Hepatic stellate cell (primary cell): Measurements from ENCODE around the gene KAZN.
"Not testable (repeated sequence)": the region's sequence is repeated elsewhere in the genome, so short reads cannot be mapped to it uniquely, and the experiment has no call there.

ENCODE experiments used
- DNase-seq: peaks from one replicate; pipeline ENCODE4 v3.0.0; 2011; ENCODE audit warnings: low spot score

The KAZN gene

DNA sequence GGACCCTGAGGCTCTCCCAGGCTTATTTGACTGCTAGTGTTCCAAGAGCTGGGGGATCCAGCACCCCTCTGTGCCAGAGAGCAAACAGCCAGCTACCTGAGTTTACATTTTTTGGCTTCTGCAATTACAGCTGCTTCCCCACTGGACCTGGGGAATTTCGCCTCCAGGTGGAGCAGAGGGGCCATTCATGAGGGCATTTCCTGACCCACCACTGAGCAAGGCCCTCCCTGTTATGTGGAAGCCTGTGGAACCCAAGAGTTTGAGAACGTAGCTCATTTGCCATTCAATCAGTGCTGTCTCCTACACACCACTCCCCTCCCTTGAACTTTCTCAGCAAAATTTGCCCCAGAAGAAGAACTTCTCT lies 512.4 kb downstream of the KAZN start:
- DNase-seq = no peak

DNA sequence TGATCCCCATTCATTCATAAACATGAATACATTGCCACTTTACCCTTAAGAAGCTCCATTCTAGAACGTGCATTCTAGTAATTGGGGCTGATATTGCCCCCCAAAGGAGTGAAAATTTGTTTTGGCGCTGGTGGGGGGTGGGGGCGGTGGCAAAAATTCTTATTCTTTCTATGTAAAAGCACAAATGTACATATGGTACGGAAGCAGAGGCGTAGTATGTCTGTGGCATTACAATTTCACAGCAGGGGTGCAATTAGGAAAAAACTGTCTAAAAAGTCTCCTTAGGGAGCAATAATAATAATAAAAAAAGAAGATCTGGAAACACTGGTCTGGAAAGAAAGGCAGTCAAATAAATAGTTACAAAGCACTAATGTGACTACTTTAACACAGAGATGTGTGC lies 514.7 kb downstream of the KAZN start:
- DNase-seq = no peak

DNA sequence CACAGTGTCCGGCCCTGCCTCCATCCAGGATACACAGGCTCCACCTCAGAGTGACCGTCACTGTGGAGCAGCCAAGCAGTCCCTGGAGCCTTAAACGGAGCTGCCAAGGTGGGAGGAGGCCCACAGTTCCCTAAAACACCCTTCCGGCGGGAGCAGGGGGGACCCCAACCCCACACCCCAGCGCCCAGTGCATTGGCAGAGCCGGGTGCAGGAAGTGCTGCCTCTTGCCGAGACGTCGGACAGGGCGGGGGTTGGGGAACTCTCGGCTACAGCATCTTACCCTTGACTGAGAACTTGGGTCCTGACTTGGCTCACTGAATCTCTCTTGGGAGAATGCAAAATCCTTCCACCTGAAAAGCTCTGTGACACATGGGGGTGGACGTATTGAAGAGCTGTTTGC lies 516.4 kb downstream of the KAZN start:
- DNase-seq = no peak

DNA sequence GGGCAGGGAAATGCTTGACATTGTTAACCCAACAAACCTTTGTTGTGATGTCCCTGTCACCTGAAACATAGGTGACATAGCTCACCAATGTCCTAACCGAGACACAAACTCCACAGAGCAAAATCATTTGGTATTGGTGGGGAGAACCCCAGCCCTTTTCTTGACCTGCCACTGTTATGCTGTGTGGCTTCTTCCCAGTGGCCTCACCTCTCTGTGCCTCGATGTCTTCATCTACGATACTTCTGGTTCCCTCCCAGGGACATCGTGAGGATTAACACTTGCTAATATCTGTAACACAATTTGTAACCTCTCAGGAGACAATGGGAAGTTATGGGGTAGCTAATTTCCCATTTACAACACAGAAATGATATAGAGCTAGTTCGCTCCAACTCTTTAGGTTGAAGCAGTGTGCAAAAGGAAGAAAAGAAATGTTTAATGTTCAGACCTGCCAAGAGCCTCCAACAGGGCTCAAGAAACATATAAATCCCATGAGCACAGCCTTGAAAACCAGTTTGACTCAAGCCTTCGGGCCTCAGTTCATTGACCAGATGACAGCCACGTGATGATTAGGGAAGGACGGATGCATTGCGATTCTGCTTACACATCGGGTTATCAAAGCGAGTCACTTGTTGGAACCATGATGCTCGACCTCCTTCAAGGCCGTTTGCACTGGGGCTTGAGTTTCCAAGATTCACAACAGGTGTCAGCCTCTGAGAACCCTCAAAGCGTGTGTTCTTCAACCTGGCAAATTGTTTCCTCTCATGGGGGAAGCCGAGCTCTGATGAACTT lies 517.3 kb downstream of the KAZN start:
- no peak for DNase-seq

DNA sequence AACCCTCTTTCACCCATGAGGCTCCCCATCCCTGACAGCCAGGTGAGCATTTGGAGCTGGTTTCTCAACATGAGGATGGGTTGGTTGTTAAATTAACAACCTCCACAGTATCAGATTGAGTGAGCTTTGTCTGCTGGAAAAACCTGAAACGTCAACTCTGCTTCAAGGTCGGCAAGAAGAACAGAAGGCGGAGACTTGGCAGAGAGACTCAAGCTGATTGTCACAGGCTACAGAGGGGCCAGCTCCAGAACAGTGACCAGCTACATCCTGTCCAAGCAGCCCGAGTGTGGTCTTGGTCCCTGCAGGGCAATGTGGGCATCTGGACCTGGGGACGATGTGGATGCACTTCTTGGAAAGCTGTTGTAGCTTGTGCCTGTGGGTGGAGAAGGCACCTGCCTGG lies 518.5 kb downstream of the KAZN start:
- DNase-seq = no peak

DNA sequence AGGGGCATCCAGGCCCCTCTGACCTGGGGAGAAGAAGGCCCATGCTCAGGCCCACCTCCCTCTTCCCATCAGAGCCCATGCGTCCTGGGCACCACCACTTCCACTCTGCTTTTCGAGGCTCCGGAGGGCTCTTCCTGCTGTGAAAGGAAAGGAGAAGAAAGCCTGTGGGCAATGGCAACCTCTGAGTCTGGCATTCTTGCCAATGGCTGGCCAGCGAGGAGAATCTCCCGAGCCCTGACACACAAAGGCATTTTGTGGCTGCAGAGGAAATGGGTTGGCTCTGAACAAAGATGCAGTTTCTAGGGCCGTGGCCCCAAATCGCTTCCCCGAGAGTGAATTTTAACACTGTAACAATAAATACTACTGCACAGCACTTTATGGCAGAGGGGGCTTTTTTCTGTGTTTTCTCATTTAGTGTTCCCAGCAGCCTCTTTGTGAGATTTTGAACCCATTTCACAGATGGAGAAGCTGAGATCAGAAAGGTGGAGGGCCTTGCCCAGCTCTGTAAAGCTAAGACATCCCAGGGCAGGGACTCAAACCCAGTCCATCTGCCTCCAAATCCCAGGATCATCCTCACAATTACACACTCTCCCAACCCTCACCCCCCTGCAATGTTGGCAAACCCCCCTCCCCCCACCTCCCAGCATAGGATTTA lies 519.3 kb downstream of the KAZN start:
- no peak for DNase-seq

DNA sequence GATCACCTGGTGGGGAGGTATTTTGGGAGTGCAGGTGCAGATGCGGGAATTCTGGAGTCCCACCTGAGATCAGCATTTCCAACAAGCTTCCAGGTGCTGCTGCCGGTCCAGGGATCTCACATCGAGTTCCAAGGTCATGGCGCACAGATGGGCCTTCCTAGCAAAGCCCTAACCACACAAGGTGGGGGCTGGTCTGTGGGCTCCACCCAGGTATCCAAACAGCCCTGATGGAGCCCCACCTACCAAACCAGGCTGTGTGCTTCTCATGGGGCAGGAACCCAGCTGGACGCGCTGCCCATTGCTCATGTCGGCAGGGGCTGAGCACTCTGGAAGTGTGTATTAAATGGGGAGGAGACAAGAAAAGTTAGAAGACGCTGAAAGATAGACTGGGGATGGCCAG lies 520.1 kb downstream of the KAZN start:
- DNase-seq = no peak

DNA sequence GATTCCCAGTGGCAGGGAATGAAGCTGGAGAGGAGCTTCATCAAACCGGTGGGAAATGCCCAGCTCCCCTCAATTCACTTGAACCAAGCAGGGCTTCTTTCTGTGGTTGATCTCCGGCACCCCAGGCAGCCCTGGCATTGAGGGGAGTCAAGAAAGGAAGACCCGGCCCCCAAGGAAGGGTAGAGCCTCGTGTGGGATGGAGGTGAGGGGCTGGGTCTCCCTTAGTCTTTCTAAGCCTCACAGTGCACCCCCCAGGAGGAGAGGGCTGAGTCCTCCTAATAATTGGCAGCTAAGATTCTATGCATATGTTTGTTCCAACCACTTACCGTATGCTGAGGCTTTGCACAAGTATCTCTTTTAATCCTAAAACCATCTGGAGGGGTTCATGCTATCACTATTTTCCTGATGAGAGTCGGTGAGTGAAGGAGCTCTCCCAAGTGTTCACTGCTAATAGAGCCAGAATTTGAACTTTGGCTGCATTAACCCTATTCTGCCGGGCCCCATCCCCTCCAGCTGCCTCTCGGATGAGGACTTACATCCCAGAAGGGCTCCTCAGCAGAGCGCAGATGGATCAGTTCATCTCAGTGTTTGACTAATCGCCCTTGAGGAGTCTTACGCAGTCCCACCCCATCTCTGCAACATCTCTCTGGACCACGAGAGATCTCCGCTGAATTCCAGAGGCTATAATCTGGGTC lies 521.9 kb downstream of the KAZN start:
- DNase-seq = no peak

DNA sequence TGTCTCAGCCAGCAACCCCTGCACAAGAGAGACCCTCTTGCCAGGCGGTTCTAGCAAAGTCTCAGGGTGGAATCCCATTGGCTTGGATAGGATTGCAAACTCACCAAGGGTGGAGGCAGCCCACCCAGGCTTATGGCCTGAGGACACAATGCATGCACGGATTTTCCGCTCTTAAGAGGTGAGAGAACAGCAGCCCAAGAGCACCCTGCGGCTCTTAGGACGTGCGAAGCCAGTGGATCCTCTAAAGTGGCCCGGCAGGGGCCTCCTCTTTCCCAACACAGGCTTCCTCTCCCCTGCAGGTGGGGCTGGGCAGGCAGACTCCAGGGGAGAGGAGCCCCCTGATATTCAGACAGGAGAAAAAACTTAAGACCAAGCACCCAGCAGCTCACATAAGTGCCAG lies 523.8 kb downstream of the KAZN start:
- DNase-seq = no peak

DNA sequence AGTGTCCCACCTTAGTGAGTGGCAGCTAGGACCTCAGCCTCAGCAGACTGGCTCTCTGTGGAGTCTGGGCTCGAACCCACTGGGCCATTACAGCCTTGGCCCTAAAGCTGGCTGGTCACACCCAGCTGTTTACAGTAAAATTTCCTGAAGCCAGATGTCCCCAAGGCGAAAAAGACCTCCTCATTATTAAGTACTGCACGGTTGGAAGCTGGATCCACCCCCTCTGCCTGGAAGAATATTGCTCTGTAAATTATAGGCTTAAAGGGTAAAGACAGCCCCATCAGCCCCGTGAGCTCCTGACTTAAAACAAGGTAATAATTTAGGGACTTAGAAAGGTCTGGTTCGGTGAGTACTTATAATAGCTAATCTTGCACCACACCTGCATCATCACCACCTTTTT lies 524.8 kb downstream of the KAZN start:
- no peak for DNase-seq

DNA sequence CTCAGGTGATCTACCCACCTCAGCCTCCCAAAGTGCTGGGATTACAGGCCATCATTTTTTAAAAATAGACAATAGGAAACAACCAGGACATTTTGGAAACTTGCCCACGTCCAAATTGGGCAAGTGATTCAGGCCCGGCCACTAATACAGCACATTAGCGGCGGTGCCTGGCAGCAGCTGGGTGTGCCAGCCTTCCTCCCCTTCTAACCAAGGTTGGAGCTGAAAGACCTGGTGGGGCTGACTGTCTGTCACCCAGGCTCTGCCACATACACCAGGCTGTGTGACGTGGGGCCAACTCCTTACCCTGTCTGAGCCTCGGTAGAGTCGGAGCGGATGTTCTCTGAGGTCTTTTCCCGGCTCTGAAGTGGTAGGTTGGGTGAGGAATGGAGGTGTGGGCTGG lies 525.4 kb downstream of the KAZN start:
- DNase-seq = no peak

DNA sequence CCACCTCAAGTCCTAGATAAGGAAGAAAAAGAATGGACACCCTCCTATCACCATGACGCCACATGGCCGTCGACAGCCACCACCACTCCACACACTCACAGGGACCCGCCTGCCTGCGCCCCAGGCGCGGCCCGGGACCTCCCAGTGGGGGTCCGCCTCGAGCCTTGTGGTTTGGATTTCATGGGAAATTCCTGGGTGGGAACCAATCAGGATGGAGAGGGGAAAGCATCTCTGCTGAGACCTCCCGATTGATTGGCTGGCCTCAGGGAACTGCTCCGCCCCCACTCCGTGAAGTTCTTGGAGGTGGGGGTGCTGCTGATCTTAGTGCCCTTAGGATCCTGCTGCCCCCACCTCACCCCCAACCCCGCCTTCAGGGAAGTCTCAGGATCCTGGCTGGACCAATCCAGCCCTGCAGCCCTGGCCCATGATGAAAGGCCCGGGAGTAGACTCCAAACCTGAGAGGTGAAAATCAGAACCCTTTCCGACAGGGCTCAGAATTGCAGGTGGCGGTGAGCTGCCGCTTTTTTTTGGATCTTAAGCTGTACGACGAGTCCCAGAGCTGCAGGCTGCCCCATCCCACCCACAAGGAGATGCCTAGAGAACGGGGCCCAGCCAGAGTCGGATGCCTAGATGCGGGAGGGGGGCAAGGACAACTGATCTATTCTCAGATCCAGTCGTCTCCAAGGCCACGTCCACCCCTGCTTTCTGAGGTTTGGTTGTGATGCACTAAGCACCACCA lies 526.0 kb downstream of the KAZN start:
- DNase-seq = no peak

DNA sequence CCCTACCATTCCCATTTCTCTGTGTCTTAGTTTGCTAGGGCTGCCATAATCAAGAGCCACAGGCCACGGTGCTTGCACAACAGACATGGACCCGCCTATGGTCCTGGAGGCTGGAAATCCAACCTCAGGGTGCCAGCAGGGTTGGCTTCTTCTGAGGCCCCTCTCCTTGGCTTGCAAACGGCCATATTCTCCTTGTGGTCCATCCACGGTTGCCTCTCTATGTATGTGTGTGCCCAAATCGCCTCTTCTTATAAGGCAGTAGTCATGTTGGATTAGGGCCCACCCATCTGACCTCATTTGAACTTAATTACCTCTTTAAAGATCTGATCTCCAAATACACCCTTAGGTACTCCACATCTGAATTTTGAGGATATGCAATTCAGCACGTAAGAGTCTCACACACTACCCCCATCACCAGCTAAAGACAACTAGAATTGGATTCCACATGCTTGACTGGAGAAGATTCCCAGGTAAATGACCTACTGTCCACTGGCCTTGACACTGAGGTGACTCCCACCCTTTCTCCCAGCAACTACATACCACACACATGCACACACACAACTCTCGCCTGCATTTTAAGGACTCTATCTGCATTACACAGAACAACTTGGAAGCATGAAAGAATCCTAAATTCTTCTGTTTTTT lies 526.7 kb downstream of the KAZN start:
- no peak for DNase-seq

DNA sequence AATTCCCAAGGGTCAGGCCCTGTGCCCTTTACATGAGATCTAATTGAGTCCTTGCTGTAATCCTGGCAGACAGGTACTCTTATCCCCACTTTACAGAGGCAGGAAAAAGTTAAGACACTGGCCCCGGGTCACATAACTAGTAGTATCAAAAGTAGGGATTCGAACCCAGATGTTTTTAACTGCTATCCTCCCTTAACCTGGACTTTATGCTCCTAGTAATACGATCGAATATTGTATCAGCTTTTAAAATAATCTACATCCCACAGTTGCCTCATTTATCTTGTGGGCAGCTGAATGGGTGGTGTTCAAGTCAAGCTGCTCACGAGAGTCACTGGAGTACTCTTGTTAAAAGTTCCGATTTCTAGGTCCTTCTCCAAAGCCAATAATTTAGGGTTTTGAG lies 529.6 kb downstream of the KAZN start:
- DNase-seq = no peak

DNA sequence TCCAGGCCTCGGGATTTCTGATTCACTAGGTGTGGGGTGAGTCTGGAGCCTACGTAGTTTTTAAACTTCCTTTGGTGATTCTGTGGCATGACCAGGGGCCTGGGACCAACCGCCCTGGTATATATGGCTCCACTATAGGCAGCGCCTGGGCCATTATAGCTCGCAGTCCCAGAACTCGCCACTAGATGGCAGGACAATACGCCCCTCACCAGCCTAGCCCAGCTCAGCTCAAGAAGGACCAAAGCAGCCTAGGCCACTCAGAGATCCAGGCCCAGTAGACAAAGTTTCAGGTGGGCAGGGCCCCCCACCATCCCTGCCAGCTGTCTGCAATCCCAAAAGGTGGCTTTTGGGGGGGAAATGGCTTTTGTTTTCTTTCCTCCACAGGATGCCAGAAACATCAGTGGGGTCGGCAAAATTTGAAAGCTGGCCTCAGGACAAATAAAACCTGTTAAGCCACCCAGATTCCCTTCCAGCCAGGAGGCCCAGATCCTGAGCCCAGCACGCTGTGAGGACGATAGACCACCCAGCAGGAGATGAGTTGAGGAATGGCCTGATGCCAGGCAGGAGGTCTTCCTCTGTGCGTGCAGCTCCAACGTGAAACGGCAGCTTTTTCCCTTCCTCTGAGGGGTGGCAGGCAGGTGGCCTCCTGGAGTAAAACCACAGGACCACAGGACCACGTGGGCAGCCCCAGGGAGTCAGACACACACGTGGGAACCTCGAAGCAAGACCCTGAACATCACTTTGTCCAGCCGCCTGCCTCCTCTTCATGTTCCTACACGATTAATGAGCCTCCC lies 530.2 kb downstream of the KAZN start:
- DNase-seq = peak; percentile 82

DNA sequence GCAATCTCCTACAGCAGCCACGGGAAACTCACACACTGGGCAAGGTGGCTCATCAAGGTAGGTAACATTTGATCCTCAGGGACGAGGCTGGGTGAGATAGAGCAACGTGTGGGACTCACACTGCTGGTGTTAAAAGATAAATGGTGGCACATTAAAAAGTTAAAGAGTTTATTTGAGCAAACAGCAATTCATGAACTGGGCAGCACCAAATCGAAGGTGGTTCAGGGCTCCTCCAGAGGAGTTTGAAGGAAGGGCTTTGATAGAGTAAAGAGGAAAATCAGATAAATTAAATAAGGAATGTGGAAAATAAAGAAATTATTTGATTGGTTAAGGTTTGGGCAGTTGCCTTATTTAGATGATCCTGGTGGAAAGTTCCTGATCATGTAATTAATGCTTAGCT lies 531.5 kb downstream of the KAZN start:
- DNase-seq = no peak

DNA sequence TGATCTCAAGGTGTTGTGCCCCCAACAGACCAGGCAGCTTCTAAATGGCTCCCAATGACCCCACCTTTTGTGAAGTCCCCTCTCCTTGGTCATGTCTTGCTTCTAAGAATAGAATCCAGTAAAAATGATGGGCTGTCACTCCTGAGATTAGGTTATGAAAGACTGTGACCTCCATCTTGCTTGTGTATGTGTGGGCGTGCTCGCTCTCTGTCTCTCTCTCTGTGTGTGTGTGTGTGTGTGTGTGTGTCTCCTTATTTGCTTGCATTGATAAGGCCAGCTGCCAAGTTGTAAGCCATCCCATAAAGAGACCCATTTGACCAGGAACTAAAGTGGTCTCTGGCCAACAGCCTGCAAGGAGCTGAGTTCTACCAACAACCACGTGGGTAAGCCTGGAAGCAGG lies 532.1 kb downstream of the KAZN start:
- no peak for DNase-seq

DNA sequence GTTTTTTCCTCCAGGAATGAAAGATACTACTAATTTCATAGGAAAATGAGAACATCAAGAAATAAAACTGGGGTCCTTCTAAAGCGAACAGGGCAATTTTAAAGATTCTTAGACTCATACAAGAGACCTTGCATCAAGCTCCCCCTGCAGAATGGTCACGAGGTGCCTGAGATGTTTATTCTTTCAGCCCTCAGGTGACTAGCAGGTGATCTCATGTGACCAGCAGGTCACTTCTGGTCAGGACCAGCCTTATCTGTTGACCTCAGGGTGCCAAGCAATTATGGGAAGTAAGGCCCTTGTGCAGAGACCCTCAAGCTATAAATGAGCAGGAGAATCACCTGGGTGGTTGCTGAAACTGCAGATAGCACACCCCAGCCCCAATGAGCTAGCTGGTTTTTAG lies 534.5 kb downstream of the KAZN start:
- DNase-seq = no peak

DNA sequence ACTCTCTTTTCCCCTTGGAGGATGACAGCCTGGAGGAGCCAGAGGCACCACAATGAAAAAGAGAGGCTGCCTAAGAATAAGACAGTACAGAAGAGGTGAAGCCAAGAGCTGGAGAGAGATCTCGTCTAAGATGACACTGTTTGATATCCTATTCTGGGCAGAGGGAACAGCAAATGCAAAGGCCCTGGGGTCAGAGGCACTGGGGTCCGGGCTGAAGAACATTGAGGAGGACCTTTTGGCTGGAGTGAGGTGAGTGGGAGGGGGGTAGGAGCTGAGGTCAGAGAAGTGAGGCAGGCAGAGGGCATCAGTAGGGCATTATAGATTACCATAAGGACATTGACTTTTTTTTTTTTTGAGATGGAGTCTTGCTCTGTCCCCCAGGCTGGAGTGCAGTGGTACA lies 535.8 kb downstream of the KAZN start:
- no peak for DNase-seq

DNA sequence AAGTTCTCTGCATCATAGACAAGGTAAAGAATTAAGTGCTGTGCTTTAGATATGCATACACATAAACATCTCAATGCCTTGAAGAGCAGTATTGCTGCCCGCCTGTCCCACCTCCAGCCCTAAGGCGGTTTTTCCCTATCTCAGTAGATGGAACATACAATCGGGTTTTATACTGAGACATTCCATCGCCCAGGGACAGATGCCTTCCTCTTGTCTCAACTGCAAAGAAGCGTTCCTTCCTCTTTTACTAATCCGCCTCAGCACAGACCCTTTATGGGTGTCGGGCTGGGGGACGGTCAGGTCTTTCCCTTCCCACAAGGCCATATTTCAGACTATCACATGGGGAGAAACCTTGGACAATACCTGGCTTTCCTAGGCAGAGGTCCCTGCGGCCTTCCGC lies 537.1 kb downstream of the KAZN start:
- not testable (repeated sequence) for DNase-seq

DNA sequence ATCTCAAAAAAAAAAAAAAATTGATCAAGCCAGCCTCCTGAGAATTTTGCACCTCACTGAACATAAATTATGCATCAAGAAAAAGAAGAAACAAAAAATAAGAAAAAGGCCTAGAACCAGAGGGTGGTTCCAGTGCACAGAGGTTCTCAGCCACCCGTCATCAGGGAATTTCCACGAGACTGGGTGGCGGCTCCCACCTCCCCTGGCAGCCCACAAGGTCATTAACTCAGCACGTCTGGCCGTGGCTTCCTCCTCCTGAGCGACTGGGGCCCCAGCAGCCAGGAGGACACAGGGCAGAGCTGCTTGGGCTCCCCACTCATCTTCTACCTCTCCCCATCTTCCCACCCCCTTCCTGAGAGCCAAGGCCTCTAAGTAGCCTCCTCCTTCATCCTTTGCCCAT lies 539.3 kb downstream of the KAZN start:
- DNase-seq = no peak
